NCI-H774 (cell line): ENCODE data around the gene FBXO30.

Experiments used
- DNase-seq: peaks from one replicate; lab custom pipeline; 2025; lab: John Stamatoyannopoulos, UW

The FBXO30 gene

DNA sequence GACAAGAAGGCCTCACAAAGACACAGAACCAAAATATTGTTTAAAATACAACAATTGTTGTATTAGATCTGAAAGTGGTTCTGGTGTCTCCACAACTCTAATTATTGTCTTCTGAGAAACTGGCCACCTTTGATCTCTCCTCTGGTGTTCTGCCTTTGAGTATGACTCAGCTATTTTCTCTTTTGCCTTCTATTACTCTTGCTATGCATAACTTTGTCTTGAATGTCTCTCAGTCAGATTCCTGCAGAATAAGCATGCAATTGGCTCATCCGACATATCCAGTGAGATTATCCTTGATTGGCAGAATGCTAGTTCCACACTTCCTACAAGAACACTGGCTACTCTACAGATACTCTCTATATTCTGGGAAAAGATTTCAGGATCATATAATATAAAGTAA is 65.0 kb downstream of the FBXO30 start:
- no peak for DNase-seq

- DNase-seq = no peak
Measured at GRCh38 chr6:145745861-145746260, 68.7 kb downstream of the FBXO30 start.

GRCh38 chr6:145744619-145745018 is 70.0 kb downstream of the FBXO30 start:
- no peak for DNase-seq
